ENCODE results near the gene PDZD2.

The PDZD2 gene

GRCh38 chr5:32108167-32108566 lies 469.2 kb downstream of the PDZD2 start:
- H3K4me2 ChIP-seq (ENCODE audit: insufficient read depth, low read length), result no peak overlapping the region
- no peaks in the 10 kb centered on the region for H3K9me3 ChIP-seq (ENCODE audit: insufficient read depth, low read length, severe bottlenecking)
- H3K4me3 ChIP-seq (ENCODE audit: low read depth in 1 of 2, low read length in 2 of 2), result no peak overlapping the region
- DNase-seq, result no peak
- no peaks in the 10 kb centered on the region for H3K79me2 ChIP-seq (ENCODE audit: insufficient read depth, low read length)
- ATAC-seq (ENCODE audit: insufficient read depth, low read depth), result no peak
- TF ChIP-seq EZH2 (IDR thresholded peaks at IDR 0.05; ENCODE audit: borderline replicate concordance, low read depth, low read length, severe bottlenecking) (no peak), CTCF (IDR thresholded peaks at IDR 0.05; ENCODE audit: borderline replicate concordance, extremely low read depth, low read length, poor library complexity, severe bottlenecking) (no peak)
- H3K9ac ChIP-seq (ENCODE audit: low read depth, low read length), result no peak overlapping the region
- H3K27me3 ChIP-seq (ENCODE audit: insufficient read depth, low read length, poor library complexity), result no peaks in the 10 kb centered on the region
- peaks cover 75% of the 10 kb centered on the region for H3K36me3 ChIP-seq (ENCODE audit: insufficient read depth, low read length)
- H4K20me1 ChIP-seq (ENCODE audit: insufficient read depth, low read length), result peaks cover 3% of the 10 kb centered on the region; the same call in 1 of the 2 replicates
- H3K27ac ChIP-seq (ENCODE audit: low read length), result no peak overlapping the region
- H3K4me1 ChIP-seq (ENCODE audit: insufficient read depth, low read length), result no peaks in the 10 kb centered on the region
- H2AFZ ChIP-seq (ENCODE audit: low read depth, low read length), result no peak overlapping the region

GRCh38 chr5:32109236-32109635 lies 470.3 kb downstream of the PDZD2 start:
- no peaks in the 10 kb centered on the region for H3K79me2 ChIP-seq (ENCODE audit: insufficient read depth, low read length)
- no peaks in the 10 kb centered on the region for H3K9me3 ChIP-seq (ENCODE audit: insufficient read depth, low read length, severe bottlenecking)
- H3K9ac ChIP-seq (ENCODE audit: low read depth, low read length), result no peak overlapping the region
- H4K20me1 ChIP-seq (ENCODE audit: insufficient read depth, low read length), result peaks cover 3% of the 10 kb centered on the region; the same call in 1 of the 2 replicates
- TF ChIP-seq CTCF (IDR thresholded peaks at IDR 0.05; ENCODE audit: borderline replicate concordance, extremely low read depth, low read length, poor library complexity, severe bottlenecking) (no peak), EZH2 (IDR thresholded peaks at IDR 0.05; ENCODE audit: borderline replicate concordance, low read depth, low read length, severe bottlenecking) (no peak)
- peaks cover 75% of the 10 kb centered on the region for H3K36me3 ChIP-seq (ENCODE audit: insufficient read depth, low read length)
- no peak overlapping the region for H2AFZ ChIP-seq (ENCODE audit: low read depth, low read length)
- no peak for ATAC-seq (ENCODE audit: insufficient read depth, low read depth)
- no peaks in the 10 kb centered on the region for H3K27me3 ChIP-seq (ENCODE audit: insufficient read depth, low read length, poor library complexity)
- no peak overlapping the region for H3K27ac ChIP-seq (ENCODE audit: low read length)
- DNase-seq, result no peak
- no peak overlapping the region for H3K4me3 ChIP-seq (ENCODE audit: low read depth in 1 of 2, low read length in 2 of 2)
- H3K4me2 ChIP-seq (ENCODE audit: insufficient read depth, low read length), result no peak overlapping the region
- no peaks in the 10 kb centered on the region for H3K4me1 ChIP-seq (ENCODE audit: insufficient read depth, low read length)

GRCh38 chr5:32110111-32110696 lies 471.3 kb downstream of the PDZD2 start:
- no peak for TF ChIP-seq CTCF (IDR thresholded peaks at IDR 0.05; ENCODE audit: borderline replicate concordance, extremely low read depth, low read length, poor library complexity, severe bottlenecking)
- no peak for TF ChIP-seq EZH2 (IDR thresholded peaks at IDR 0.05; ENCODE audit: borderline replicate concordance, low read depth, low read length, severe bottlenecking)
- Histone ChIP-seq H3K27me3 (ENCODE audit: insufficient read depth, low read length, poor library complexity) (no peaks in the 10 kb centered on the region), H3K4me2 (ENCODE audit: insufficient read depth, low read length) (no peak overlapping the region), H3K4me1 (ENCODE audit: insufficient read depth, low read length) (no peaks in the 10 kb centered on the region), H3K27ac (ENCODE audit: low read length) (no peak overlapping the region), H3K9me3 (ENCODE audit: insufficient read depth, low read length, severe bottlenecking) (no peaks in the 10 kb centered on the region), H3K79me2 (ENCODE audit: insufficient read depth, low read length) (no peaks in the 10 kb centered on the region), H2AFZ (ENCODE audit: low read depth, low read length) (no peak overlapping the region), H4K20me1 (ENCODE audit: insufficient read depth, low read length) (peaks cover 3% of the 10 kb centered on the region; the same call in 1 of the 2 replicates), H3K9ac (ENCODE audit: low read depth, low read length) (no peak overlapping the region), H3K4me3 (ENCODE audit: low read depth in 1 of 2, low read length in 2 of 2) (no peak overlapping the region), H3K36me3 (ENCODE audit: insufficient read depth, low read length) (peaks cover 68% of the 10 kb centered on the region)
- DNase-seq (no peak), ATAC-seq (ENCODE audit: insufficient read depth, low read depth) (no peak)
